MM.1S (cell line): Measurements from ENCODE around the gene CCR1.

ENCODE experiments used
- DNase-seq: peaks from one replicate; pipeline ENCODE4 v3.0.0-alpha.2; 2015
- H2AFZ ChIP-seq: fragments of 300-600 bp; sonication (generic); 2 replicates; pipeline ENCODE4 v1.6.0; 2016; ENCODE audit warnings: antibody characterized with exemption, low read length
- H3F3A ChIP-seq: fragments of 300-600 bp; sonication (generic); 2 replicates; pipeline ENCODE4 v1.6.1; 2016; ENCODE audit warnings: mild to moderate bottlenecking, antibody characterized with exemption, low read length, moderate library complexity, mixed read lengths; ENCODE audit not compliant: insufficient read depth
- H3K27ac ChIP-seq: fragments of 300-600 bp; sonication (generic); 2 replicates; pipeline ENCODE4 v1.5.1; 2016; ENCODE audit warnings: mild to moderate bottlenecking, low read length
- H3K27me3 ChIP-seq: fragments of 300-600 bp; sonication (generic); replicated peaks from 2 replicates; pipeline ENCODE4 v1.6.0; 2016; ENCODE audit warnings: low read length; ENCODE audit not compliant: insufficient read depth
- H3K36me3 ChIP-seq: fragments of 300-600 bp; sonication (generic); replicated peaks from 2 replicates; pipeline ENCODE4 v1.6.1; 2016; ENCODE audit warnings: mild to moderate bottlenecking, low read length, mixed read lengths; ENCODE audit not compliant: insufficient read depth
- H3K4me1 ChIP-seq: fragments of 300-600 bp; sonication (generic); 2 replicates; pipeline ENCODE4 v1.6.1; 2016; ENCODE audit warnings: low read length, mixed read lengths
- H3K4me2 ChIP-seq: fragments of 300-600 bp; sonication (generic); 2 replicates; pipeline ENCODE4 v1.6.0; 2016; ENCODE audit warnings: low read depth, low read length
- H3K4me3 ChIP-seq: fragments of 300-600 bp; sonication (generic); 2 replicates; pipeline ENCODE4 v1.5.1; 2016; ENCODE audit warnings: low read length, mixed read lengths
- H3K79me2 ChIP-seq: fragments of 300-600 bp; sonication (generic); 2 replicates; pipeline ENCODE4 v1.6.1; 2016; ENCODE audit warnings: mixed run types, low read length, mixed read lengths
- H3K9ac ChIP-seq: fragments of 300-600 bp; sonication (generic); 2 replicates; pipeline ENCODE4 v1.6.1; 2016; ENCODE audit warnings: low read length, mixed read lengths
- H3K9me2 ChIP-seq: fragments of 300-600 bp; sonication (generic); replicated peaks from 2 replicates; pipeline ENCODE4 v1.6.1; 2016; ENCODE audit warnings: mild to moderate bottlenecking, low read length, mixed read lengths; ENCODE audit not compliant: insufficient read depth
- H3K9me3 ChIP-seq: fragments of 300-600 bp; sonication (generic); replicated peaks from 2 replicates; pipeline ENCODE4 v1.6.1; 2016; ENCODE audit warnings: mild to moderate bottlenecking, low read length, mixed read lengths; ENCODE audit not compliant: insufficient read depth
- H4K20me1 ChIP-seq: fragments of 300-600 bp; sonication (generic); 2 replicates; pipeline ENCODE4 v1.6.1; 2016; ENCODE audit warnings: mild to moderate bottlenecking, low read length, moderate library complexity, mixed read lengths; ENCODE audit not compliant: insufficient read depth
- EZH2 ChIP-seq: fragments of 300-600 bp; sonication (generic); optimal IDR thresholded peaks from 2 replicates; pipeline ENCODE3; 2017; ENCODE audit warnings: low read depth, mild to moderate bottlenecking, antibody characterized with exemption, low read length, mixed read lengths
- EZH2phosphoT487 ChIP-seq: fragments of 300-600 bp; sonication (generic); IDR thresholded peaks from 2 replicates; pipeline ENCODE4 v1.6.1; 2018; ENCODE audit warnings: antibody characterized with exemption, low read length
- TF ChIP-seq, protein P1 (sequence below): fragments of 300-600 bp; sonication (generic); IDR thresholded peaks from 2 replicates; pipeline ENCODE4 v1.5.1; 2016; ENCODE audit warnings: antibody characterized with exemption, low read length, mixed read lengths

The CCR1 gene

DNA sequence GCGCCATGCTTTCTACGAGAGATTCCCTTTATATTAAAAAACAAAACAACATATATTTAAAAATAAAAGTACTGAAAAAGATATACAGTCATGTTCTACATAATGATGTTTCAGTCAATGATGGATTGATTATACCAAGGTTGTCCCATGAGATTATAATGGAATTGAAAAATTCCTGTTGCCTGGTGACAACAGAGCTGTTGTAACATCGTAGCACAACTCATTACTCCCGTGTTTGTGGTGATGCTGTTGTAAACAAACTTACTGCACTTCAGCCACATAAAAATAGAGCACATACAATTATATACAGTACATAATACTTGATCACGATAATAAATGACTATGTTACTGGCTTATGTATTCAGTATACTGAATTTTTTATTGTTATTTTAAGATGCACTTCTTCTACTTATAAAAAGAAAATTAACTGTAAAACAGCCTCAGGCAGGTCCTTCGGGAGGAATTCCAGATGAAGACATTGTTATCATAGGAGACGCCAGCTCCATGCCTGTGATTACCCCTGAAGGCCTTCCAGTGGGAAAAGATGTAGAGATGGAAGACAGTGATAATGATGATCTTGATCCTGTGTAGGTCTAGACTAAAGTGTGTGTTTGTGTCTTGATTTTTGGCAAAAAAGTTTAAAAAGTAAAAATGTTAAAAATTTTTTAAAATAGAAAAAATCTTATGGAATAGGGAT, 11.7 kb downstream of the CCR1 start:
- H3K27me3 ChIP-seq = no peaks in the 10 kb centered on the region
- H3K9ac ChIP-seq = no peak overlapping the region
- peaks cover 15% of the 10 kb centered on the region for H3K4me1 ChIP-seq
- no peak overlapping the region for H3K4me3 ChIP-seq
- H3K9me2 ChIP-seq = no peaks in the 10 kb centered on the region
- TF ChIP-seq EZH2 (no peak), EZH2phosphoT487 (no peak)
- TF ChIP-seq, protein P1, sequence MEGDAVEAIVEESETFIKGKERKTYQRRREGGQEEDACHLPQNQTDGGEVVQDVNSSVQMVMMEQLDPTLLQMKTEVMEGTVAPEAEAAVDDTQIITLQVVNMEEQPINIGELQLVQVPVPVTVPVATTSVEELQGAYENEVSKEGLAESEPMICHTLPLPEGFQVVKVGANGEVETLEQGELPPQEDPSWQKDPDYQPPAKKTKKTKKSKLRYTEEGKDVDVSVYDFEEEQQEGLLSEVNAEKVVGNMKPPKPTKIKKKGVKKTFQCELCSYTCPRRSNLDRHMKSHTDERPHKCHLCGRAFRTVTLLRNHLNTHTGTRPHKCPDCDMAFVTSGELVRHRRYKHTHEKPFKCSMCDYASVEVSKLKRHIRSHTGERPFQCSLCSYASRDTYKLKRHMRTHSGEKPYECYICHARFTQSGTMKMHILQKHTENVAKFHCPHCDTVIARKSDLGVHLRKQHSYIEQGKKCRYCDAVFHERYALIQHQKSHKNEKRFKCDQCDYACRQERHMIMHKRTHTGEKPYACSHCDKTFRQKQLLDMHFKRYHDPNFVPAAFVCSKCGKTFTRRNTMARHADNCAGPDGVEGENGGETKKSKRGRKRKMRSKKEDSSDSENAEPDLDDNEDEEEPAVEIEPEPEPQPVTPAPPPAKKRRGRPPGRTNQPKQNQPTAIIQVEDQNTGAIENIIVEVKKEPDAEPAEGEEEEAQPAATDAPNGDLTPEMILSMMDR = no peak
- no peak overlapping the region for H3K27ac ChIP-seq
- H3K36me3 ChIP-seq = peaks cover 9% of the 10 kb centered on the region
- H3F3A ChIP-seq = peaks cover 23% of the 10 kb centered on the region
- DNase-seq = no peak
- no peak overlapping the region for H2AFZ ChIP-seq
- H3K79me2 ChIP-seq = peaks cover 18% of the 10 kb centered on the region
- H3K9me3 ChIP-seq = no peaks in the 10 kb centered on the region
- no peak overlapping the region for H3K4me2 ChIP-seq
- H4K20me1 ChIP-seq = no peaks in the 10 kb centered on the region

DNA sequence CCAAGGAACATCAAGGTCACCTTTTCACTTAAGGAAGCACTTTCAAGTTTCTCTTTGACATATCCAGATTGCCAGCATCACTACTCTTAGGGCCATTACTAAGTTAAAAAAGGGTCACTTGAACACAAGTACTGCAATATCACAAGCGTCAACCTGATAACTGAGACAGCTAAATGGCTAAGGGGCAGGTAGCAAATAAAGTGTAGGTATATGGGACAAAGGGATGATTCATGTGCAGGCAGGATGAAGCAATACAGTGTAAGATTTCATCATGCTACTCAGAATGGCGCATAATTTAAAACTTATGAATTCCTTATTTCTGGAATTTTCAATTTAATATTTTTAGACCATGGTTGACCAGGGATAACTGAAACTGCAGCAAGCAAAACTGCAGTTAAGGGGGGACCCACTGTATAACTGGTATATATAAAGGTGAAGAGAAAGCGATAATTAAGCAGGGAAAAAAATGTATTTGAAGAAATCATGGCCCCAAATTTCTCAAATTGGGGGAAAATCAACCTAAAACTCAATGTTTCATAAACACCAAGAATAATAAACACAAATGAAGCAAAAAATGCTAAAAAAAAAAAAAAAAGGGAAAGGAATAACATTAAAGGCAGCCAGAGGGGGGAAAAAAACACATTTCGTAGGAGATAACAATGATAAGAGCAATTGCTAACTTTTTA, 13.1 kb downstream of the CCR1 start:
- Histone ChIP-seq H3K9ac (no peak overlapping the region), H3K9me3 (no peaks in the 10 kb centered on the region), H3K36me3 (no peaks in the 10 kb centered on the region), H3K4me2 (no peak overlapping the region), H3F3A (peaks cover 9% of the 10 kb centered on the region), H3K4me1 (peaks cover 18% of the 10 kb centered on the region), H4K20me1 (no peaks in the 10 kb centered on the region), H3K9me2 (no peaks in the 10 kb centered on the region), H3K27ac (no peak overlapping the region), H3K4me3 (no peak overlapping the region), H3K79me2 (peaks cover 4% of the 10 kb centered on the region), H3K27me3 (no peaks in the 10 kb centered on the region), H2AFZ (no peak overlapping the region)
- TF ChIP-seq EZH2 (no peak), EZH2phosphoT487 (no peak)
- TF ChIP-seq, protein P1 = no peak
- DNase-seq = no peak

GRCh38 chr3:46193436-46193835, 14.7 kb downstream of the CCR1 start:
- no peak overlapping the region for H3K4me3 ChIP-seq
- H3K9me3 ChIP-seq = no peaks in the 10 kb centered on the region
- DNase-seq = no peak
- no peak overlapping the region for H3K27ac ChIP-seq
- H3K79me2 ChIP-seq = no peaks in the 10 kb centered on the region
- no peaks in the 10 kb centered on the region for H3K27me3 ChIP-seq
- no peak overlapping the region for H2AFZ ChIP-seq
- no peaks in the 10 kb centered on the region for H3K36me3 ChIP-seq
- H3K4me1 ChIP-seq = peaks cover 25% of the 10 kb centered on the region
- TF ChIP-seq, protein P1 = no peak
- no peaks in the 10 kb centered on the region; the same call in none of the 2 replicates for H3F3A ChIP-seq
- no peaks in the 10 kb centered on the region for H4K20me1 ChIP-seq
- no peak overlapping the region for H3K4me2 ChIP-seq
- no peak overlapping the region for H3K9ac ChIP-seq
- H3K9me2 ChIP-seq = no peaks in the 10 kb centered on the region
